Measurements from ENCODE around the gene GPM6B.
"Not testable (repeated sequence)": the region's sequence is repeated elsewhere in the genome, so short reads cannot be mapped to it uniquely, and the experiment has no call there.

GPM6B gene

DNA sequence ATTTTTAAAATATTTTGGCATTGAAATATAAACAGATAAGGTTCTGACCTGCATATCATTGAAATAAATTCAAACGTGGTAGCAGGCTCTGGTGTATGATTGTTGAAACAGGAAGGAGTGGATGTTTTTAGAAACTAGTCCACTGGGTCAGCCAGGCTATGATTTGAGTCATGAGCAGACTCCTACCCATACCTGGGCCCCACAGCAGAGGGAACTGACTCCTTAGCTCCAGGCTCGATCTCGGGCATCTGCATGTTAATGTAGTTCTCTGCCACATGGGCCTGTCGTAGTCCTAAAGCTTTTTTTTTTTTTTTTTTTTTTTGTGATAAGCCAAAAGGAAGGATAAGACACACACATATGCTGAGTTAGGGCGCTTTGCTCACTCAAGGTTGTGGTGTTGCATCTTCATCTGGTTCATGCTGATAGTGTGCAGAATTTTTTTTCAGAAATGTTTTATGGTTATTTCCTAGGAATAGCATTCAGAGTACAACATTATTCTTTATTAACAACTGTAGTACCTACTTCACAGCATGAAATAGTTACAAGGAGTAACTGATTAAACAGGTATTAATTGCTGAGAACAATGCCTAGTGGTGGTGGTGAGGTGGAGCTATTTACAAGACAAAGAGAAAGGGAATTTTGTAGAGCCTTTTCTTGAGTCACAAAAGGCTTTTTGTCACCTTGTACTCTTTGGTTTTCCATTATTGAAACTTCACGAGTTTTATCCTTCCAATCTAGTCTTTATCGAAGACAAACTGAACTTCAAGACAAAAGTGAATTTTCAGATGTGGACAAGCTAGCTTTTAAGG, 55.1 kb downstream of the GPM6B start:
- no peak for DNase-seq

DNA sequence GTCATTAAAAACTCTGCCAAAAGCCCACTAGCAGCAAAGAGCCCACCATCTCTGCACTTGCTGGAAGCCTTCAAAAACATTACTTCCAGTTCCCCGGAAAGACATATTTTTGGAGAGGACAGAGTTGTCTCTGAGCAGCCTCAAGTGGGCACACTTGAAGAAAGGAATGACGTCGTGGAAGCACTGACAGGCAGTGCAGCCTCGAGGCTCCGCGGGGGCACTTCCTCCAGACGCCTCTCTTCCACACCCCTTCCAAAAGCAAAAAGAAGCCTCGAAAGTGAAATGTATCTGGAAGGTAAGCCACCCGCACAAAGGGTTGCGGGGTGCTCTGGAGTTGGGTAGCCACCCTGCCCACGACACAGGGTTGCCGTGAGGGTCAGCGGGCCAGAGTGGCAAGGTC, 56.5 kb downstream of the GPM6B start:
- no peak for DNase-seq

- DNase-seq = no peak
Measured at GRCh38 chrX:13759152-13759718, 57.7 kb downstream of the GPM6B start.

GRCh38 chrX:13756381-13756780, 60.5 kb downstream of the GPM6B start:
- DNase-seq = no peak

- no peak for DNase-seq
Measured at GRCh38 chrX:13755254-13755653, 61.6 kb downstream of the GPM6B start.

DNA sequence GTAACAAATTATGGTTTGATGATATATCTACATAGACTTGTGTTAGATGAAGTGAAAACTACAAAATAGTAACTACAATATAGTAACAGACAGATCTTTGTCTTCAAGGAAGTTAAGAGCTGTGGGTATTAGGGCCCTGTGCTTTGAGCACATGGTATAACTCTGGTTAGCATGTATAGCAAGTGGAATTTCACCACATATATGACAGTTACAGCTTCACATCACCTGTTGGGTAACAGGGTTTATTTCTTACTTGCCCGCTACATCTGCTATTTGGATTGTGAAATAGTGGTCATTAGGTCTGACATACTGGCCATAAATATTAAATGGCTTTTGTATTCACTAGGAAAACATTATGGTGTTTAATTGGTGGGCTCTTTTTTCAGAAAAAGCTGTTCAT, 62.1 kb downstream of the GPM6B start:
- DNase-seq = no peak

DNA sequence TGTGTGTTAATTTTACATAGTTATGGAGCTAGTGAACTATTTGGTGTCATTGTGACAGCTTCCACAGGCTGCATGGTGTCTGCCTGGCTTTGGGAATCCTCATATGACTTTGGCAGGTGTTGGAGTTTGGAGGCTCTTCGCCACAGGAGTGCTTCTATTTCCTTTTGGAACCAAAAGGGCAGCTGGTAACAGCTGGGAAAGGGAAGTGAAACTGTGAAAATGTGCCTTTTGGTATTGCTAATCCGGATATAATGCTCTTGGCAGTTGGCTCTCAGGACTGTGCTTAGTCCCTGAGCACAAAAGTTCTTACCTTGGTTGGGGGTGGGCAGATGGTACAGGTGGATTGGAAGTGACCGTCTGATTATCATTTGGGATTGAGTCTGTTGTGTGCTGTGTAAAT, 64.2 kb downstream of the GPM6B start:
- DNase-seq = no peak

GRCh38 chrX:13752141-13752540, 64.8 kb downstream of the GPM6B start:
- DNase-seq = no peak

- DNase-seq = no peak
Measured at GRCh38 chrX:13750812-13751211, 66.1 kb downstream of the GPM6B start.

DNA sequence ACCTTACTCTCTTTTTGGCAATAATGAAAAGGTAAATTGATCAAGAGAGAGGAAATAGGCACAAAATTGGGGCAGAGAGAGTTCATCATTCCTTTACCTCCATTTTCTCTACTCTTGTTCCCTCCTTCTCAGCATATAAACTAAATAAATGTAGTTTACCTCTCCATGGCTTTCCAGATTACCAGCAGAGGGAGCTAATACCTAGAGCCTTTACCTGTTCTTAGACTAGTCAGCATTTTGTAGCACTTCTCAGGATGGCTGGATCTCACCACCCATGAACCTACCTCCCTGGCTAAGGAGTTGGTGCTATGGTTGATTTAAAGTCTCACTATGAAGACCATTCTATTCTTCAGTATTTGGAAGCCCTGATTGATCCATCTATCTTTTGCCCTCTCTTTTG, 66.7 kb downstream of the GPM6B start:
- DNase-seq = peak; percentile 24

DNA sequence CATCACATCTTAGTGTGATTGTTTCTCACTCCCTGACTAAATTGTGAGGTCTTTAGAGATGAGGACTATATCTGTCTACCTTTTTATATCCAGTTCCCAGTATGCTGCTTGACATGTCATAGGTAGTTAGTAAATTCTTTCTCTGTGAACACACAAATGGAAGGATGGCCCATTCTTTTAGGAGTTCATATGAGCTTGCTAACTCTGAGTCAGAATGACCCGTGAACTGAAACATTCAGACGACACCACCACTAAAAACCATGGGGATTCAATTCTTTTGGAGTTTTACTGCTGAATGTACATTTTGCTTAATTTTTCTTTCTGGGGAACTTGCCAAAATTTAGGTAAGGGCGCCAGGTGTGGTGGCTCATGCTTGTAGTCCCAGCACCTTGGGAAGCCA, 68.4 kb downstream of the GPM6B start:
- no peak for DNase-seq

- DNase-seq = peak; percentile 5
Measured at GRCh38 chrX:13747836-13748235, 69.1 kb downstream of the GPM6B start.

DNA sequence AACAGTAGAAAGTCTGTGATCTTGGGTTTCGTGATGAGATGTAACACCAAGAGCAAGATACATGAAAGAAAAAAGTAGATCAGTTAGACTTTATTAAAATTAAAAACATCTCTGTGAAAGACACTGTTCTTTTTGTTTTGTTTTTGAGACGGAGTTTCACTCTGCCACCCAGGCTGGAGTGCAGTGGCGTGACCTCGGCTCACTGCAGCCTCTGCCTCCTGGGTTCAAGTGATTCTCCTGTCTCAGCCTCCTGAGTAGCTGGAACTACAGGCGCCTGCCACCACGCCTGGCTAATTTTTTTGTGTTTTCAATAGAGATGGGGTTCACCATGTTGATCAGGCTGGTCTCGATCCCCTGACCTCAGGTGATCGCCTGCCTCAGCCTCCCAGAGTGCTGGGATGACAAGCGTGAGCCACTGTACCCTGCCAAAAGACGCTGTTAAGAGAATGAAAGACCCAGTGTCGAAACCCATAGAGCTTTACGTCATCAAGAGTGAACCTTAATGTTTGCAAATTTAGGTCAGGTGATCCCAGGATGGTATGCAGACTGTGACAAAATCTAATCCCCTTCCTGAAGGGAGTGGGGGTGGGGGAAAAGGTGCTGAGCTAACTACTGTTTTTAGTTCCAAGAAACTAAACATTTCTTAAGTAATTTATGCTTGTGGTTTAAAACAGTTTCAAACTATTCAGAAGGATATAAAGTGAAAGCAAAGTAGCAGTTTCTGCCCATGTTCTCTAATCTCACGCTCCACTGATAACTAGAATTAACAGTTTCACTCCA, 74.3 kb downstream of the GPM6B start:
- DNase-seq = no peak

GRCh38 chrX:13741695-13742094, 75.2 kb downstream of the GPM6B start:
- no peak for DNase-seq

- peak; percentile 87 for DNase-seq
Measured at GRCh38 chrX:13734278-13735172, 82.4 kb downstream of the GPM6B start, which contains the start of the genes OFD1 and TRAPPC2. OFD1 (plus strand) TSS chrX:13734748; CDS start chrX:13735072, 324 bp downstream. TRAPPC2 (minus strand) TSS chrX:13734620; CDS start chrX:13719963, 14,657 bp downstream.

- DNase-seq = no peak
Measured at GRCh38 chrX:13733506-13733905, 83.4 kb downstream of the GPM6B start.

DNA sequence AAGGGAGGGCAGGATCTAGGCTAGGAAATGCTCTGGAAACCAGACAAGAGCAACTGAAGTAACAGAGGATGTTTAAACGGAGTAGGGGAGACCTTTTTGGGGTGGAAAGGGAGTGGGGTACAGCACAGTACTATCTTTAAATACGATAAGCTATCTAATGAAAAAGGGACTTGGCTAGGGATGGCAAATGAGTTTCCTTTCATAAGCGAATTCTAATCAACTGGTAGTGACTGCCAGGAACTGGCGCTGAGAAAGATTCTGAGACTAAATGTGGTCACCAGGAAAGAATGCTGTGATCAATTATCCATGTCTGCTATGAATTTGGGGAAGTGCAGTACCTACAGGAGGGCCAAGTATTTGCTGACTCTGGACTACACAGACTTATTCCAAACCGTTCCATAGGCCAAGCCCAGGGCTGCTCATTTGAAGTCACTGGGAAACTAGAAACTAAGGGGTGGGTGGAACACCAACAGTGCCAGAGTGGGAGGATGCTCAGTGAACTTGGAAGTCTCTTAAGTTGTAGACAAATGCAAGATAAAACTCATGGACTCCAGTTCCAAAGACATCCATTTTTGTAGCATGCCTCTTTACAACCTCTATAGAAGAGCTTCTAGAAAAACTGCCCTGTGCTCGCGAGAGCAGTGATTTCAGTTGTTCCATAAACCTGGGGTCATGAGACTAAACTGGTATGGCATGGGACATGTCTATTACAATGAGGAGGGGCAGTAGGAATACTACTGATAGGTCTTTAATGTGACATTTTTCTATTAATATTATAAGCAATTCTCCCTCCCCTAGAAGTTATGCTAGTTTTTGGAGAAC, 84.4 kb downstream of the GPM6B start:
- DNase-seq = no peak

DNA sequence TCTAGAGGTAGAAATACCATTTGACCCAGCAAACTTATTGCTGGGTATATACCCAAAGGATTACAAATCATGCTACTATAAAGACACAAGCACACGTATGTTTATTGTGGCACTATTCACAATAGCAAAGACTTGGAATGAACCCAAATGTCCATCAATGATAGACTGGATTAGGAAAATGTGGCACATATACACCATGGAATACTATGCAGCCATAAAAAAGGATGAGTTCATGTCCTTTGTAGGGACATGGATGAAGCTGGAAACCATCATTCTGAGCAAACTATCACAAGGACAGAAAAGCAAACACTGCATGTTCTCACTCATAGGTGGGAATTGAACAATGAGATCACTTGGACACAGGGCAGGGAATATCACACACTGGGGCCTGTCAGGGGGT, 86.4 kb downstream of the GPM6B start:
- DNase-seq = not testable (repeated sequence)

- not testable (repeated sequence) for DNase-seq
Measured at GRCh38 chrX:13726583-13726982, 90.3 kb downstream of the GPM6B start.

- DNase-seq = not testable (repeated sequence)
Measured at GRCh38 chrX:13724878-13725277, 92.0 kb downstream of the GPM6B start.

DNA sequence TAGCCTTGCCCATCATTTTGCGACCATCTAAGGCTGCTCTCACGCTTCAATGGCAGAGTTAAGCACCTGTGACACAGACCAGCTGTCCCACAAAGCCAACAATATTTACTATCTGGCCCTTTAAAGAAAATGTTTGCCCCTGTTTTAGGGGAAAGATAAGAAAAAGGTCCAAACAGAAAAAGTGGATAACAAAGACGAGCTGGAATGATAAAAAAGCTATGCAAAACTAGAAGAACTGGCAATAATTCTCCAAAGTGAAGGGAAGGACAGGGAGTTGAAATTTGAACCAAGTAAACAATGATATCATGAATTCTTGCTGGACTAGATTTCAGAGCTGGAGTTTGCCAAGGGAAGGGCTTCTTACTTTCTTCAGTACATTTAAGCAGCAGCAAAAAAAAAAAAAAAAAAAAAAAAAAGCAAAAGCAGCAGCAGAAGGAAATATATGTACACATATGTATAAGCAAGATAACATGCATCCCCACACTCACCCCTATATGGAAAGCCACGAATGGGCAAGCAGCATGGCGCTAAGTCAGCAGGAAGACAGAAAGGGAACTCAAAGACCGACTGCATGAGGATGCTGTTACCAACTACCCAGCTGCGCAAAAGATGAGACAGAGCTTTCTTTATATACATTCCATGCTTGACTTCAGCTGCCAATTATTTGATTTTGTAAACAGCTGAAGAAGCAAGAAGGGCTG, 94.9 kb downstream of the GPM6B start:
- DNase-seq = peak; percentile 47
